Measurements from ENCODE around the gene TGFB1I1.

DNA sequence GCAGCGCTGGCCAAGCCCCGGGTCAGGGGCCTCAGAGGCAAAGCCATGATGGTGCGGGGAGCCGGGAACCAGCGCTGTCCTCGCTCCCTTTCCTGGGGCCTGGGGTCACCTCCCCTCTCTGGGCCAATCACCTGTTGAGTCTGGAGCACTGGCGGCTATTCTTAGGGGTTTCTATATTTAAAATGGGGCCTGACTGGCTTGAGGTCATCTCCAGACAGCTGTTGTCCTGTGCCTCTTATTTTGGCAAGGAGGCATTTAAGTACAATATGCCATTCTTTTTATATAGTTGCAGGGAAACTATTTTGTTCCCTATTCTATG is 43.7 kb upstream of the TGFB1I1 start, which contains the start of gene COX6A2:
- TF ChIP-seq POLR2AphosphoS5 (IDR thresholded peaks at IDR 0.05; ENCODE audit: low read depth, low read length) (no peak), POLR2A (IDR thresholded peaks at IDR 0.05; ENCODE audit: low read depth, low read length) (no peak), TAF1 (IDR thresholded peaks at IDR 0.05; ENCODE audit: low read depth, low read length) (no peak), SPI1 (IDR thresholded peaks at IDR 0.05; ENCODE audit: low read depth, low read length) (no peak), PAX5 (IDR thresholded peaks at IDR 0.05; ENCODE audit: insufficient read depth, low read length, severe bottlenecking) (no peak), POU2F2 (IDR thresholded peaks at IDR 0.05; ENCODE audit: low read depth, low read length) (no peak)

Data from GM12891 (cell line).